Stimulated activated CD4-positive, alpha-beta T cell treated with anti-CD3 and anti-CD28 coated beads, Interleukin-4, amount 100 ng/mL, for 24 hours (primary cell): ENCODE results near the gene RBM47.
"Not testable (repeated sequence)": the region's sequence is repeated elsewhere in the genome, so short reads cannot be mapped to it uniquely, and the experiment has no call there.

ENCODE experiments used
- DNase-seq: peaks from one replicate; pipeline ENCODE4 v3.0.0-alpha.2; 2020

RBM47 gene

GRCh38 chr4:40559585-40560465, 69.8 kb downstream of the RBM47 start:
- no peak for DNase-seq

- DNase-seq, result no peak
Measured at GRCh38 chr4:40557736-40558135, 71.9 kb downstream of the RBM47 start.

GRCh38 chr4:40555176-40555900, 74.3 kb downstream of the RBM47 start:
- no peak for DNase-seq

GRCh38 chr4:40554641-40555040, 75.0 kb downstream of the RBM47 start:
- DNase-seq, result not testable (repeated sequence)

GRCh38 chr4:40553995-40554394, 75.7 kb downstream of the RBM47 start:
- DNase-seq, result no peak

- no peak for DNase-seq
Measured at GRCh38 chr4:40552536-40552935, 77.1 kb downstream of the RBM47 start.

DNA sequence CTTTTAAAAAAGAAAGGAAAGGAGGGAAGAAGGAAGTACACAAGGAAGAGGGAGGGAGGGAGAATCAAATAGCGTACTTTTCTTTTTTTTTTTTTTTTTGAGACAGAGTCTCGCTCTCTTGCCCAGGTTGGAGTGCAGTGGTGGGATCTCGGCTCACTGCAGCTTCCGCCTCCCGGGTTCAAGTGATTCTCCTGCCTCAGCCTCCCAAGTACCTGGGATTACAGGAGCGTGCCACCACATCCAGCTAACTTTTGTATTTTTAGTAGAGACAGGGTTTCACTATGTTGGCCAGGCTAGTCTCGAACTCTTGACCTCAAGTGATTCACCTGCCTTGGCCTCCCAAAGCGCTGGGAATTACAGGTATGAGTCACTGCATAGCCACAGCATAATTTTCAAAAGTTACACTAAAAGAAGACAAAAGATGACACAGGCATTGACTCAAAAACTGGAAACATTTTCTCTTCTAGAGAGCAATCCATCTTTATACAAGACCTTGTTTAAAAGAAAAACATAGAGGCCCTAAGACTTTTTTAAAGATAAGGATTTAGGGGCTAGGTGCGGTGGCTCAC, 78.0 kb downstream of the RBM47 start:
- peak; percentile 35 for DNase-seq

- peak; percentile 5 for DNase-seq
Measured at GRCh38 chr4:40550948-40551462, 78.7 kb downstream of the RBM47 start.

GRCh38 chr4:40550196-40550595, 79.5 kb downstream of the RBM47 start:
- no peak for DNase-seq

DNA sequence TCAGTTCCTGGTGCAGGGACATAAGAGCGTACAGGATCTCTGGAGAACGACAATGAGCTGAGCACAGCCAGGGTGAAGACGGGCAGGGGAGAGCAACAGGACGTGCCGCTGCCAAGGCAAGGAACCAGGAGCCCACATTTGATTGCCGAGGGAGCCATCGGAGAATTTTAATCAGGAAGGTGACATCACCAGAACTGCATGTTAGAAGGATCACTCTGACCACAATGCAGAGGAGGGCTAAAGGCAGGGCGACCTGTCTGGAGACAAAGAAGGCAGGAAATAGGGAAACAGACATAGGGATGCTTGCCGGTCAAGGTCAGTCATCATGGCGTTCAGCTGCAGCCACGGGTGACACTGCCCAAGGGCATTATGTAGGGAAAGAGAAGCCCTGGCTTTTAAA, 81.4 kb downstream of the RBM47 start:
- no peak for DNase-seq

GRCh38 chr4:40547789-40548132, 81.9 kb downstream of the RBM47 start:
- no peak for DNase-seq

DNA sequence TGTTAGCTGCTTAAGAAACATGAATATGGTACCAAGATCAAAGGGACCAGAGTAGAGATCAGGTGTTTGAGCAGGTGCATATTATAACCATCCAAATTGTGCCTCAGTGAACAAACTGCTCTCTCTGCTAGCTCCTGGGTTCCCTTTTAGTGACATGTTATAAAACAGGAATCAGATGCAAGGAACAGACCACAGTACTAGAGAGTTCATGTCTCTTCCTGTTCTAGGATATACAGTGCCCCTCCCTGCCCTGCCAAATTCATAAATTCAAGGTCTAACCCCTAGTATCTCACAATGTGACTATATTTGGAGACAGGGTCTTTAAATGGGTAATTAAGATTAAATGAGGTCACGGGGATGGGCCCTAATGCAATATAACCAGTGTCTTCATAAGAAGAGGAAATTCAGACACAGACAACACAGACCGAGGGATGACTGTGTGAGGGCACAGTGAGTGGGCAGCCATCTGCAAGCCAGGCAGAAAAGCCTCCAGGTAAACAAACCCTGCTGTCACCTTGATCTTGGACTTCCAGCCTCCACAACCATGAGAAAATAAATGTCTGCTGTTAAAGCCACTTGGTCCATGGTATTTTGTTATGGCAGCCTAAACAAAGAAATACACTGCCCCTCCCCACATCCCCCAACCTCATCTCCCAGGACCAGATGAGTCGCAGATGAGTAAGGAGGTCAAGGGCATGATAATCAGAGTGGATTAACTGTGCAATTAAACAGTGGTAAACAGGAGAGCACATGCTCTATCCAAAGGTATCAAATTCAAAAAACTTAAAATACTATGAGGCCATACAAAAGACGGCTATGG, 82.5 kb downstream of the RBM47 start:
- no peak for DNase-seq

DNA sequence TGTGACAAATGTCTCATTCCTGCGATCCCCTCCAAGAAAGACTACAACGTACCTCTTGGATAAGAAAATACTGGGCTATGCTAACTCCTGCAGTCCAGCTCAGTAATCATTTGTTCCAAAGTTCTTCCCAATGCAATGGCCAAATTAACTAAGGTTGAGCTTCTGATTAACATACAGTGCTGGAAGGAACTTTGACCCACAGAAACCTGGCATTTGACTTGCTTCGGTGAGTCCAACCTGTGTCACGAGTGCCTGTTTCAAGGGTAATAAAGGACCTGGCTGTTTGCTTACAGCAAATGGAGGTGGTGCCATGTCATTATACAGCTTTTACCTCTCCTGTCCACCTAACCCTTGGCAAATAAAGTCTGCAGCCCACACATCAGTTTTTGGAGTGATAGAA, 83.2 kb downstream of the RBM47 start:
- no peak for DNase-seq

DNA sequence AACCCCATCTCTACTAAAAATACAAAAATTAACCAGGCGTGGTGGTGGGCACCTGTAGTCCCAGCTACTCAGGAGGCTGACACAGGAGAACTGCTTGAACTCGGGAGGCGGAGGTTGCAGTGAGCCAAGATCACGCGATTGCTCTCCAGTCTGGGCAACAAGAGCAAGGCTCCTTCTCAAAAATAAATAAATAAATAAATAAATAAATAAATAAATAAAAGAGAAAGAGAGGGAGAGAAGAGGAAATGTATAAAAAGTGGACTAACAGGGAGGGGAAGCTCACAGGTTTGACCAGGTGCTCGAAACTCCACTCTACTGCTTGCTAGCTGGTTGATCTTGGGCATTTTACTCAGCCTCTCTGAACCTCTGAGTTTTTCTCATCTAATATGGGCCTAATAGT, 84.2 kb downstream of the RBM47 start:
- DNase-seq, result not testable (repeated sequence)

DNA sequence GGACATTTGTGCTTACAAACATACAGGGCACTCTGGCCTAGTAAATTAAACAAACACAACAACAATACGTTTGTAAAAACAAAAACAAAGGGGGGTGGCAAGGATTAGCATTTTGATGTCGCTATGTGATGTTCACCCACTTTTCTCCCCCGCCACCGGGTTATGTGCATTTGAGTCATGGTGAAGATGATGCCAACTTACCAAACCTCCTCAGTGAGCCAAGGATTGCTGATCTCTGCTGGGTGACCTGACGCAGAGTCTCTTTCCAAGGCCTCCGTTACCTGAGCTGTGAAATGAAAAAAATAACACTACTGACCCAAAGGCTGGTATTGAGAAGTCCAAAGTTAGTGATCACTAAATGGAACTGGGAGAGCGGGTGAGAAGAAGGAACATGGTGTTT, 85.4 kb downstream of the RBM47 start:
- DNase-seq, result no peak

- no peak for DNase-seq
Measured at GRCh38 chr4:40540800-40541199, 88.9 kb downstream of the RBM47 start.

DNA sequence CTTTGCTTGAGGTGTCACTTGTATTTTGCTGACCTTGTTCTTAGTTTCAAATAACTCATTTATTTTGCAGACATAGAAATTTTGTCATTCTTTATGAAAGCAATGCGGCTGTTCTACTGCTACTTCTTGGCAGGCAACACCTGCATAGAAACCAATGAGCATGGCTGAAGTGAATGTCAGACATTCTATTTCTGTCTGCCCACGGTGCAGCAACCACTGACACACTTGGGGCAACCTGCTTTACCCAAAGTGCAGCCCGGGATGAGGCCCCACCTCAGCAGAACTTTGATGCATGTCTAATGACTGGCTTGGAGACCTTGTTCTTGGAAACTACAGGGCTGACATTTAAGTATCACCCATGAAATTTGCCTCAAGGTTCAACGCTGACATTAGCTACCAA, 93.6 kb downstream of the RBM47 start:
- DNase-seq, result no peak

DNA sequence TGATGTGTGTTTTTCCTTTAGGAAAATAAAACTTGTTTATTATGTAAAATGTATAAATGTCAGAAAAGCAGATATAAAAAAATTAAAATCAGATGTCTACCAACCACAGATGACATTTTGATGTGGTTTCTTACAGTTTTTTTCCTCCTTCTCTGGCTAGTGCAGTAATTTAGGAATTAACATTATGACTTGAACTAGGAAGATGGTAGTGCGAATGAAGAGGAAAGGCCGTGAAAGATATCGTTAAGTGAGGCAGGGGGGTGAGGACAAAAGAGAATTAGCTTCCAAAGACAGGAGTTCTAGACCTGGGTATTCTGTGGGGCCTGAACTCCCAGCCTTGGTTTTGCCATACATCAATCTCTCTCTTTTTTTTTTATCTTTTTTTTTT, 98.0 kb downstream of the RBM47 start:
- no peak for DNase-seq

DNA sequence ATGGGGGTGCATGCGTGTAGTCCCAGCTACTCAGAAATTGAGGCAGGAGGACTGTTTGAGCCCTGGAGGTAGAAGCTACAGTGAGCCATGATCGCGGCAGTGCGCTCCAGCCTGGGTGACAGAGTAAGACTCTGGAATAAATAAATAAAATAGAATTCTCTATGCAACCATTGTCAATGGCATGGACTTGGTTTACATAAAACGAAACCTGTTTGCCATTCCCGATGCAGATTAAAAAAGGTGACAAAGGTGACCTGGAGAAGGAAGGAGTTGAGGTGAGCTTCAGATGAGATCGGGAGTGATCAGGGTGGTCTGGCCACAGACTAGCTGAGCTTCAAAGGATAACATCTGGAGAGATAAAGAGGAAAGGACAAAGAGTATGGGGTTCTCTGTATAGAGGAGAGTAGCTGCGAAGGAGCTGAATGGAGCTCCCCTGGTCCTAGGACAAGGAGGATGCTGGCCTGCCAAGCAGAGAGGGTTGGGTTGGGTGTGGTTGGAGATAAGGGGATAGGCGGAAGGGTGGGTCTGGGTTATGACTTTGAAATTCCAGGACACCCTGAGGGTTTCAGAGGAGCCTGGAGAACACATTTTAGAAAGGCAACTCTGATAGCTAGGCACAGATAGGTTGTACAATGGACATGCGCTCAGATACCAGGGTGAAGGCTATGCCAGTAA, 98.6 kb downstream of the RBM47 start:
- no peak for DNase-seq

- no peak for DNase-seq
Measured at GRCh38 chr4:40526741-40527140, 102.9 kb downstream of the RBM47 start.

- no peak for DNase-seq
Measured at GRCh38 chr4:40525752-40526598, 103.7 kb downstream of the RBM47 start.
